SK-N-SH (cell line): Measurements from ENCODE around the gene IFNA10. TPM values are rescaled to one million over a fixed set of nuclear protein-coding genes. Genes with fewer than 3 reads are reported as not detected.
"Not testable (repeated sequence)": the region's sequence is repeated elsewhere in the genome, so short reads cannot be mapped to it uniquely, and the experiment has no call there.

ENCODE experiments used
- CTCF ChIA-PET: fragments of 300-600, 350-600 bp; formaldehyde crosslinking; extraction: SDS; loops from one replicate; lab custom pipeline; 2021; lab: Yijun Ruan, JAX
- POLR2A ChIA-PET: fragments of 350-600 bp; sonication (Branson Sonifier 250); formaldehyde crosslinking; extraction: SDS; loops from one replicate; lab custom pipeline; 2020; ENCODE audit warnings: antibody characterized with exemption, inconsistent platforms; lab: Yijun Ruan, JAX
- DNase-seq: peaks from one replicate; pipeline ENCODE4 v3.0.0; 2012
- H2AFZ ChIP-seq: fragments of 200-600 bp; sonication (generic); 2 replicates; pipeline ENCODE4 v1.8.1; 2016; ENCODE audit warnings: antibody characterized with exemption, mild to moderate bottlenecking, low read depth
- H3F3A ChIP-seq: fragments of 200-600 bp; sonication (generic); replicated peaks from 2 replicates; pipeline ENCODE3; 2016; ENCODE audit warnings: antibody characterized with exemption, mild to moderate bottlenecking; ENCODE audit not compliant: insufficient read depth
- H3K27ac ChIP-seq, 2 experiments: fragments of 200-500 bp in 1 of 2; fragments of 200-600 bp in 1 of 2; sonication (Bioruptor generic) in 1 of 2; sonication (generic), shearing (Covaris generic) in 1 of 2; 2 replicates each; pipeline versions ENCODE4 v1.5.1 to v1.6.1; 2014 to 2016; ENCODE audit warnings: low read depth in 2 of 2, inconsistent platforms in 1 of 2, low read length in 1 of 2, mild to moderate bottlenecking in 1 of 2, mixed read lengths in 1 of 2
- H3K27me3 ChIP-seq: fragments of 200-600 bp; sonication (generic), shearing (Covaris generic); 2 replicates; pipeline ENCODE4 v1.6.1; 2016; ENCODE audit warnings: mixed run types; ENCODE audit not compliant: insufficient read depth
- H3K36me3 ChIP-seq, 2 experiments: fragments of 200-500 bp in 1 of 2; fragments of 200-600 bp in 1 of 2; sonication (Bioruptor generic) in 1 of 2; sonication (generic) in 1 of 2; replicated peaks in 1 of 2; 2 replicates each; pipeline versions ENCODE3 to v1.5.1; 2014 to 2016; ENCODE audit warnings: low read length in 1 of 2, mild to moderate bottlenecking in 1 of 2; ENCODE audit not compliant: insufficient read depth in 2 of 2, control insufficient read depth in 1 of 2
- H3K4me1 ChIP-seq, 2 experiments: fragments of 200-500 bp in 1 of 2; fragments of 200-600 bp in 1 of 2; sonication (Bioruptor generic) in 1 of 2; sonication (generic), shearing (Covaris generic) in 1 of 2; 2 replicates each; pipeline versions ENCODE4 v1.5.1 to v1.6.1; 2014 to 2016; ENCODE audit warnings: low read depth in 1 of 2, low read length in 1 of 2, mixed run types in 1 of 2; ENCODE audit not compliant: insufficient read depth in 2 of 2, control insufficient read depth in 1 of 2
- H3K4me2 ChIP-seq: fragments of 200-600 bp; sonication (generic), shearing (Covaris generic); 2 replicates; pipeline ENCODE4 v1.6.1; 2017; ENCODE audit warnings: mixed run types
- H3K4me3 ChIP-seq, 2 experiments: fragments of 200-500 bp in 1 of 2; fragments of 200-600 bp in 1 of 2; sonication (Bioruptor generic) in 1 of 2; sonication (generic), shearing (Covaris generic) in 1 of 2; 2 replicates each; pipeline versions ENCODE4 v1.5.1 to v1.8.1; 2014 to 2016; ENCODE audit warnings: low read depth in 2 of 2, inconsistent platforms in 1 of 2, low read length in 1 of 2, mild to moderate bottlenecking in 1 of 2, mixed read lengths in 1 of 2, moderate library complexity in 1 of 2
- H3K79me2 ChIP-seq: fragments of 200-600 bp; sonication (generic); 2 replicates; pipeline ENCODE4 v1.8.1; 2017; ENCODE audit warnings: mild to moderate bottlenecking; ENCODE audit not compliant: insufficient read depth
- H3K9ac ChIP-seq: fragments of 200-600 bp; sonication (generic); 2 replicates; pipeline ENCODE4 v1.6.1; 2017; ENCODE audit warnings: mixed run types
- H3K9me2 ChIP-seq: fragments of 200-600 bp; sonication (generic); 2 replicates; pipeline ENCODE4 v1.6.1; 2017; ENCODE audit warnings: mixed run types
- H3K9me3 ChIP-seq: fragments of 200-600 bp; sonication (generic); 2 replicates; pipeline ENCODE4 v1.6.1; 2017; ENCODE audit warnings: mixed run types, mild to moderate bottlenecking, moderate library complexity
- H4K20me1 ChIP-seq: fragments of 200-600 bp; sonication (generic); 2 replicates; pipeline ENCODE4 v1.6.1; 2017; ENCODE audit warnings: mild to moderate bottlenecking, mixed run types; ENCODE audit not compliant: insufficient read depth
- FOSL2 ChIP-seq: IDR thresholded peaks from 2 replicates; pipeline ENCODE4 v1.4.0; 2012; ENCODE audit warnings: low read depth, mild to moderate bottlenecking, moderate library complexity, borderline replicate concordance
- FOXJ3 ChIP-seq: sonication (generic); formaldehyde crosslinking; IDR thresholded peaks from 2 replicates; pipeline ENCODE4 v1.5.1; 2020; ENCODE audit warnings: mild to moderate bottlenecking, missing genetic modification reagents
- GABPA ChIP-seq: IDR thresholded peaks from 2 replicates; pipeline ENCODE4 v1.4.0; 2012; ENCODE audit warnings: low read depth, mild to moderate bottlenecking
- GATA2 ChIP-seq: sonication (generic); formaldehyde crosslinking; IDR thresholded peaks from 2 replicates; pipeline ENCODE4 v1.5.0; 2020; ENCODE audit warnings: mild to moderate bottlenecking, missing genetic modification reagents
- RAD21 ChIP-seq: IDR thresholded peaks from 2 replicates; pipeline ENCODE4 v1.6.1; 2012; ENCODE audit warnings: mild to moderate bottlenecking, low read length
- RXRA ChIP-seq: IDR thresholded peaks from 2 replicates; pipeline ENCODE4 v1.4.0; 2012; ENCODE audit warnings: low read depth, mild to moderate bottlenecking, borderline replicate concordance
- SIN3A ChIP-seq: IDR thresholded peaks from 2 replicates; pipeline ENCODE4 v1.6.1; 2012; ENCODE audit warnings: low read depth, mild to moderate bottlenecking, low read length, moderate library complexity, borderline replicate concordance
- TAF1 ChIP-seq: IDR thresholded peaks from 2 replicates; pipeline ENCODE4 v1.6.1; 2012; ENCODE audit warnings: low read depth, mild to moderate bottlenecking, low read length, moderate library complexity, borderline replicate concordance
- TEAD4 ChIP-seq: IDR thresholded peaks from 2 replicates; pipeline ENCODE4 v1.4.0; 2012; ENCODE audit warnings: mild to moderate bottlenecking, borderline replicate concordance; ENCODE audit not compliant: insufficient read depth
- YY1 ChIP-seq: IDR thresholded peaks from 2 replicates; pipeline ENCODE4 v1.4.0; 2012; ENCODE audit warnings: low read depth, mild to moderate bottlenecking
- WGBS: methylation state at CpG from one replicate; pipeline ENCODE4 v1.1.6; 2017; ENCODE audit warnings: low lambda C conversion rate; 5-methylcytosine and 5-hydroxymethylcytosine counted together
- polyA plus RNA-seq, 3 experiments: library from polyadenylated mRNA; depleted of rRNA; stranded (reverse); fragments of >200 nt; gene quantifications; 2 replicates each; pipeline ENCODE4 v1.2.3, GENCODE V29; 2012
- TF ChIP-seq, protein P1 (sequence below): fragments of 150-350 bp; IDR thresholded peaks from 2 replicates; pipeline ENCODE4 v1.6.1; 2016; ENCODE audit warnings: mild to moderate bottlenecking, low read depth, low read length
- TF ChIP-seq, protein P2 (sequence below): IDR thresholded peaks from 2 replicates; pipeline ENCODE4 v1.4.0; 2012; ENCODE audit warnings: low read depth
- TF ChIP-seq, protein P3 (sequence below): fragments of 200-600 bp; sonication (generic); IDR thresholded peaks from 2 replicates; pipeline ENCODE4 v1.6.1; 2017; ENCODE audit warnings: antibody characterized with exemption, mild to moderate bottlenecking, moderate library complexity
- TF ChIP-seq, protein P4 (sequence below): IDR thresholded peaks from 2 replicates; pipeline ENCODE4 v1.4.0; 2012; ENCODE audit warnings: low read depth, borderline replicate concordance
- TF ChIP-seq, protein P5 (sequence below): IDR thresholded peaks from 2 replicates; pipeline ENCODE4 v1.4.0; 2012; ENCODE audit warnings: low read depth, borderline replicate concordance

The IFNA10 gene
- polyA plus RNA-seq, 1 of the 3 experiments (the other 2 are of a cell fraction): not detected

DNA sequence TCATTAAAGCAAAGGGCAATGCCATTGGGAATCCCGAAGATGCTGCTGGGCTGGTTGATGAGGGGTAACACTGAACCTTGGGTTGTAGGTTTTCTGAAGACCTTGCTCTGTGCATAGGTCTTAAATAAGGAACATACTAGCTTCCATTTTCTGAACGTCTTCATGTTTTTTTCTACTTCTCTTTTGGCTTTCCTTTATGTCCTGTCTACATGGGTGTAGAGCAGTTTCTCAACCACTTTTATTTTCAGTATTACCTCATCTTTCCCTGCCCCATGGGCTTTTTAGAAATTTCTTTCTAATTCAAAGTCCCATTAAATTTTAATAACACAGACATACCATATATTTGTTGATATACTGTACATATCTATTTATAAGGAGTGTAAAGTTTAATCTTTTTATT lies 33.0 kb upstream of the IFNA10 start, which contains the start of gene IFNA14:
Gene IFNA14, minus strand, starts transcription at position 95 of the 400 bp plus-strand sequence. Its CDS starts 70 bp downstream, at position 25.
- Histone ChIP-seq H3K9me3 (no peaks in the 10 kb centered on the region), H2AFZ (no peak within 1 kb of the TSS), H3K79me2 (no peaks in the 10 kb centered on the region), H3F3A (no peaks in the 10 kb centered on the region), H3K9me2 (no peaks in the 10 kb centered on the region), H4K20me1 (no peaks in the 10 kb centered on the region), H3K27ac (no peak within 1 kb of the TSS), H3K4me2 (no peak within 1 kb of the TSS), H3K4me3 (no peak within 1 kb of the TSS), H3K27me3 (no peaks in the 10 kb centered on the region; the same call in 1 of the 2 replicates), H3K36me3 (no peaks in the 10 kb centered on the region), H3K9ac (no peak within 1 kb of the TSS), H3K4me1 (no peaks in the 10 kb centered on the region)
- ChIA-PET CTCF (interaction anchor here (1.6 kb wide), 1 partner anchor 13 kb away, joined by 5 read pairs; no protein-coding TSS in a partner anchor), POLR2A (no interaction called here)
- WGBS: 0% methylated on average over 2 of the region's 2 CpGs
- no peak for TF ChIP-seq TEAD4
- TF ChIP-seq, protein P1, sequence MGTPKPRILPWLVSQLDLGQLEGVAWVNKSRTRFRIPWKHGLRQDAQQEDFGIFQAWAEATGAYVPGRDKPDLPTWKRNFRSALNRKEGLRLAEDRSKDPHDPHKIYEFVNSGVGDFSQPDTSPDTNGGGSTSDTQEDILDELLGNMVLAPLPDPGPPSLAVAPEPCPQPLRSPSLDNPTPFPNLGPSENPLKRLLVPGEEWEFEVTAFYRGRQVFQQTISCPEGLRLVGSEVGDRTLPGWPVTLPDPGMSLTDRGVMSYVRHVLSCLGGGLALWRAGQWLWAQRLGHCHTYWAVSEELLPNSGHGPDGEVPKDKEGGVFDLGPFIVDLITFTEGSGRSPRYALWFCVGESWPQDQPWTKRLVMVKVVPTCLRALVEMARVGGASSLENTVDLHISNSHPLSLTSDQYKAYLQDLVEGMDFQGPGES: no peak
- TF ChIP-seq GABPA: no peak
- TF ChIP-seq RXRA: no peak
- TF ChIP-seq FOSL2: no peak
- TF ChIP-seq, protein P2, sequence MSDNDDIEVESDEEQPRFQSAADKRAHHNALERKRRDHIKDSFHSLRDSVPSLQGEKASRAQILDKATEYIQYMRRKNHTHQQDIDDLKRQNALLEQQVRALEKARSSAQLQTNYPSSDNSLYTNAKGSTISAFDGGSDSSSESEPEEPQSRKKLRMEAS: no peak
- TF ChIP-seq TAF1: no peak
- TF ChIP-seq YY1: no peak
- TF ChIP-seq, protein P3, sequence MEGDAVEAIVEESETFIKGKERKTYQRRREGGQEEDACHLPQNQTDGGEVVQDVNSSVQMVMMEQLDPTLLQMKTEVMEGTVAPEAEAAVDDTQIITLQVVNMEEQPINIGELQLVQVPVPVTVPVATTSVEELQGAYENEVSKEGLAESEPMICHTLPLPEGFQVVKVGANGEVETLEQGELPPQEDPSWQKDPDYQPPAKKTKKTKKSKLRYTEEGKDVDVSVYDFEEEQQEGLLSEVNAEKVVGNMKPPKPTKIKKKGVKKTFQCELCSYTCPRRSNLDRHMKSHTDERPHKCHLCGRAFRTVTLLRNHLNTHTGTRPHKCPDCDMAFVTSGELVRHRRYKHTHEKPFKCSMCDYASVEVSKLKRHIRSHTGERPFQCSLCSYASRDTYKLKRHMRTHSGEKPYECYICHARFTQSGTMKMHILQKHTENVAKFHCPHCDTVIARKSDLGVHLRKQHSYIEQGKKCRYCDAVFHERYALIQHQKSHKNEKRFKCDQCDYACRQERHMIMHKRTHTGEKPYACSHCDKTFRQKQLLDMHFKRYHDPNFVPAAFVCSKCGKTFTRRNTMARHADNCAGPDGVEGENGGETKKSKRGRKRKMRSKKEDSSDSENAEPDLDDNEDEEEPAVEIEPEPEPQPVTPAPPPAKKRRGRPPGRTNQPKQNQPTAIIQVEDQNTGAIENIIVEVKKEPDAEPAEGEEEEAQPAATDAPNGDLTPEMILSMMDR: no peak
- TF ChIP-seq SIN3A: no peak
- TF ChIP-seq RAD21: no peak
- TF ChIP-seq FOXJ3 (CRISPR knock-in tag): no peak
- TF ChIP-seq, protein P4, sequence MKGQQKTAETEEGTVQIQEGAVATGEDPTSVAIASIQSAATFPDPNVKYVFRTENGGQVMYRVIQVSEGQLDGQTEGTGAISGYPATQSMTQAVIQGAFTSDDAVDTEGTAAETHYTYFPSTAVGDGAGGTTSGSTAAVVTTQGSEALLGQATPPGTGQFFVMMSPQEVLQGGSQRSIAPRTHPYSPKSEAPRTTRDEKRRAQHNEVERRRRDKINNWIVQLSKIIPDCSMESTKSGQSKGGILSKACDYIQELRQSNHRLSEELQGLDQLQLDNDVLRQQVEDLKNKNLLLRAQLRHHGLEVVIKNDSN: no peak
- TF ChIP-seq, protein P5, sequence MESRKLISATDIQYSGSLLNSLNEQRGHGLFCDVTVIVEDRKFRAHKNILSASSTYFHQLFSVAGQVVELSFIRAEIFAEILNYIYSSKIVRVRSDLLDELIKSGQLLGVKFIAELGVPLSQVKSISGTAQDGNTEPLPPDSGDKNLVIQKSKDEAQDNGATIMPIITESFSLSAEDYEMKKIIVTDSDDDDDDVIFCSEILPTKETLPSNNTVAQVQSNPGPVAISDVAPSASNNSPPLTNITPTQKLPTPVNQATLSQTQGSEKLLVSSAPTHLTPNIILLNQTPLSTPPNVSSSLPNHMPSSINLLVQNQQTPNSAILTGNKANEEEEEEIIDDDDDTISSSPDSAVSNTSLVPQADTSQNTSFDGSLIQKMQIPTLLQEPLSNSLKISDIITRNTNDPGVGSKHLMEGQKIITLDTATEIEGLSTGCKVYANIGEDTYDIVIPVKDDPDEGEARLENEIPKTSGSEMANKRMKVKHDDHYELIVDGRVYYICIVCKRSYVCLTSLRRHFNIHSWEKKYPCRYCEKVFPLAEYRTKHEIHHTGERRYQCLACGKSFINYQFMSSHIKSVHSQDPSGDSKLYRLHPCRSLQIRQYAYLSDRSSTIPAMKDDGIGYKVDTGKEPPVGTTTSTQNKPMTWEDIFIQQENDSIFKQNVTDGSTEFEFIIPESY: no peak
- no peak for TF ChIP-seq GATA2 (CRISPR knock-in tag)
- DNase-seq: no peak

DNA sequence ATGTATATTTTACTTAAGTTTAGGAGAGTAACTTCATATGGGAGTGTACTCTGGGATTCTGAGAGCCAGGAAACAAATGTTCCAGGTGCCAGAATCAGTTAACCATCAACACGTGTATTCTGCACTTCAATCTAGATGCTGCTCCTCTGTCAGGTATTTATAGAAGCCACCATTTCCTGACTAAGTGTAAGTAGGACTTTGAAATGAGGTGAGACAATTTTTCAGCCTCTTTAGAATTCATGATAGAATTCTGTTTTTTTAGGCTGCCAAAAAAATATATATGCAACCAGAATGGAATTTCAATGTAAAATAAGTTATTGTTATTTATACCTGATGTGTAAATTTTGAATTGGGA lies 29.4 kb upstream of the IFNA10 start:
- H3K9me3 ChIP-seq, H3K27me3 ChIP-seq, H3K9ac ChIP-seq, DNase-seq, H3F3A ChIP-seq, H3K4me1 ChIP-seq, H3K9me2 ChIP-seq, H3K4me2 ChIP-seq, H4K20me1 ChIP-seq, H2AFZ ChIP-seq, H3K79me2 ChIP-seq, POLR2A ChIA-PET, H3K27ac ChIP-seq, H3K4me3 ChIP-seq, H3K36me3 ChIP-seq: not testable (repeated sequence)
- WGBS: 43% methylated on average over 1 of the region's 1 CpG
- CTCF ChIA-PET: interaction anchor here (0.6 to 2.7 kb wide), 15 partner anchors 15 to 555 kb away, joined by 3 to 14 read pairs (median 4); partner anchors contain the start of gene IFNW1
